Fibroblast of lung (primary cell): ENCODE data around the gene CNPY2. TPM values are rescaled to one million over a fixed set of nuclear protein-coding genes. Genes with fewer than 3 reads are reported as not detected.

ENCODE experiments used
- DNase-seq, 2 donors: peaks; one replicate each; pipeline versions ENCODE4 v3.0.0 to v3.0.0-alpha.2; 2010; ENCODE audit warnings: low read depth in 2 of 2
- H2AFZ ChIP-seq: 2 replicates; pipeline ENCODE4 v1.5.1; 2012; ENCODE audit warnings: low read length, control low read depth, inconsistent platforms
- H3K27ac ChIP-seq: 2 replicates; pipeline ENCODE4 v1.5.1; 2011; ENCODE audit warnings: low read length, control low read depth; ENCODE audit not compliant: insufficient read depth
- H3K27me3 ChIP-seq: 2 replicates; pipeline ENCODE4 v1.5.1; 2011; ENCODE audit warnings: mild to moderate bottlenecking, low read length; ENCODE audit not compliant: control insufficient read depth, insufficient read depth
- H3K36me3 ChIP-seq: 2 replicates; pipeline ENCODE4 v1.5.1; 2011; ENCODE audit warnings: low read length; ENCODE audit not compliant: control insufficient read depth, insufficient read depth
- H3K4me1 ChIP-seq: 2 replicates; pipeline ENCODE4 v1.5.1; 2011; ENCODE audit warnings: low read length; ENCODE audit not compliant: control insufficient read depth, insufficient read depth; ENCODE audit errors: extremely low read depth
- H3K4me2 ChIP-seq: 2 replicates; pipeline ENCODE4 v1.5.1; 2011; ENCODE audit warnings: low read length, control low read depth; ENCODE audit not compliant: insufficient read depth; ENCODE audit errors: extremely low read depth
- H3K4me3 ChIP-seq, 4 experiments: fragments of 200-600 bp in 1 of 4; sonication (generic) in 1 of 4; replicated peaks in 1 of 4; 2 replicates each; pipeline ENCODE4 v1.5.1; 2011 to 2016; ENCODE audit warnings: low read length in 4 of 4, low read depth in 3 of 4, mild to moderate bottlenecking in 3 of 4, control low read depth in 2 of 4, inconsistent platforms in 1 of 4, mixed read lengths in 1 of 4; ENCODE audit not compliant: insufficient read depth in 1 of 4; ENCODE audit errors: control extremely low read depth in 1 of 4
- H3K79me2 ChIP-seq: 2 replicates; pipeline ENCODE4 v1.5.1; 2012; ENCODE audit warnings: mild to moderate bottlenecking, low read length, inconsistent platforms; ENCODE audit not compliant: control insufficient read depth, insufficient read depth
- H3K9ac ChIP-seq: 2 replicates; pipeline ENCODE4 v1.5.1; 2011; ENCODE audit warnings: mild to moderate bottlenecking, low read length, control low read depth; ENCODE audit not compliant: insufficient read depth
- H3K9me3 ChIP-seq: 2 replicates; pipeline ENCODE4 v1.5.1; 2012; ENCODE audit warnings: low read depth, low read length; ENCODE audit not compliant: control insufficient read depth, insufficient read depth
- H4K20me1 ChIP-seq: 2 replicates; pipeline ENCODE4 v1.5.1; 2011; ENCODE audit warnings: low read length; ENCODE audit not compliant: control insufficient read depth, insufficient read depth; ENCODE audit errors: extremely low read depth
- EZH2 ChIP-seq: IDR thresholded peaks from 2 replicates; pipeline ENCODE4 v1.5.1; 2012; ENCODE audit warnings: low read length, control low read depth, mild to moderate bottlenecking; ENCODE audit errors: missing control alignments
- polyA plus RNA-seq, 2 donors: library from polyadenylated mRNA; depleted of rRNA in 1 of 2; stranded (reverse) in 1 of 2; unstranded in 1 of 2; fragments of >200 nt; gene quantifications; 2 replicates each; pipeline ENCODE4 v1.2.1, GENCODE V29; 2011 to 2012; ENCODE audit warnings: missing spikeins in 1 of 2
- total RNA-seq: library from RNA; depleted of rRNA; stranded (reverse); fragments of >200 nt; gene quantifications from 2 replicates; pipeline ENCODE4 v1.2.1, GENCODE V29; 2014
- TF ChIP-seq, protein P1 (sequence below), 2 donors: IDR thresholded peaks in 1 of 2; conservative IDR thresholded peaks in 1 of 2; 1 replicate in 1 of 2; 2 replicates in 1 of 2; pipeline ENCODE4 v1.5.1; 2011 to 2012; ENCODE audit warnings: low read length in 2 of 2, control low read depth in 1 of 2, inconsistent platforms in 1 of 2, low read depth in 1 of 2, mild to moderate bottlenecking in 1 of 2

CNPY2 gene
- total and polyA plus RNA-seq, 2 donors (not counting 1 experiment from before 2014, with no cell fraction given): 48.2 to 124 TPM

DNA sequence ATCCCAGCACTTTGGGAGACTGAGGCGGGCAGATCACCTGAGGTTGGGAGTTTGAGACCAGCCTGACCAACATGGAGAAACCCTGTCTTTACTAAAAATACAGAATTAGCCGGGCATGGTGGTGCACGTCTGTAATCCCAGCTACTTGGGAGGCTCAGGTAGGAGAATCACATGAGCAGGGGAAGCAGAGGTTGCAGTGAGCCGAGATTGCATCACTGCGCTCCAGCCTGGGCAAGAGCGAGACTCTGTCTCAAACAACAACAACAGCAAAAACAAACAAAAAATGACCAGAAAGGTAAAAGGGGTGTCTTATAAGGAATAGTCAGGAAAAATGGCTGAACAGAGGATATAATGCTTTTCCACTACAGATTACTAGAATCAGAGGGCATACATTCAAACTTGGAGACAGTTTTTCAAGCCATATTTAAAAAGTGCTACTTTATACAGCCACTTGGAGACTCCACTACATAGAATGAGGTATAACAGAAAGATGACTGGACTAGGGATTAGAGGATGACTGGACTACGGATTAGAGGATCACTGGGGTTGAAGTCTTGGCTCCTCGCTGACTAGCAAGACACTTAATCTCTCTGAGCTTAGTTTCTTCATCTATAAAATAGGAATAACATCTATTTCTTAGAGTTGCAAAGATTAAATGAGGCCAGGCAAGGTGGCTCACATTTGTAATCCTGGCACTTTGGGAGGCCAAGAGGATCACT, 10.8 kb downstream of the CNPY2 start:
- no peak overlapping the region for H3K9ac ChIP-seq
- no peak overlapping the region for H3K4me3 ChIP-seq
- no peak overlapping the region for H3K4me2 ChIP-seq
- DNase-seq: no peak
- H3K36me3 ChIP-seq: no peaks in the 10 kb centered on the region
- TF ChIP-seq EZH2: no peak
- TF ChIP-seq, protein P1, sequence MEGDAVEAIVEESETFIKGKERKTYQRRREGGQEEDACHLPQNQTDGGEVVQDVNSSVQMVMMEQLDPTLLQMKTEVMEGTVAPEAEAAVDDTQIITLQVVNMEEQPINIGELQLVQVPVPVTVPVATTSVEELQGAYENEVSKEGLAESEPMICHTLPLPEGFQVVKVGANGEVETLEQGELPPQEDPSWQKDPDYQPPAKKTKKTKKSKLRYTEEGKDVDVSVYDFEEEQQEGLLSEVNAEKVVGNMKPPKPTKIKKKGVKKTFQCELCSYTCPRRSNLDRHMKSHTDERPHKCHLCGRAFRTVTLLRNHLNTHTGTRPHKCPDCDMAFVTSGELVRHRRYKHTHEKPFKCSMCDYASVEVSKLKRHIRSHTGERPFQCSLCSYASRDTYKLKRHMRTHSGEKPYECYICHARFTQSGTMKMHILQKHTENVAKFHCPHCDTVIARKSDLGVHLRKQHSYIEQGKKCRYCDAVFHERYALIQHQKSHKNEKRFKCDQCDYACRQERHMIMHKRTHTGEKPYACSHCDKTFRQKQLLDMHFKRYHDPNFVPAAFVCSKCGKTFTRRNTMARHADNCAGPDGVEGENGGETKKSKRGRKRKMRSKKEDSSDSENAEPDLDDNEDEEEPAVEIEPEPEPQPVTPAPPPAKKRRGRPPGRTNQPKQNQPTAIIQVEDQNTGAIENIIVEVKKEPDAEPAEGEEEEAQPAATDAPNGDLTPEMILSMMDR (conservative IDR thresholded peaks at IDR 0.05 in 1 of 2, IDR thresholded peaks at IDR 0.05 in 1 of 2; ENCODE audit: low read depth in 1 of 2, low read length in 2 of 2): no peak
- H2AFZ ChIP-seq: no peak overlapping the region
- no peaks in the 10 kb centered on the region for H3K79me2 ChIP-seq
- H3K4me1 ChIP-seq: peaks cover 5% of the 10 kb centered on the region
- H4K20me1 ChIP-seq: no peaks in the 10 kb centered on the region
- H3K9me3 ChIP-seq: no peaks in the 10 kb centered on the region
- no peak overlapping the region for H3K27ac ChIP-seq
- H3K27me3 ChIP-seq: no peaks in the 10 kb centered on the region

DNA sequence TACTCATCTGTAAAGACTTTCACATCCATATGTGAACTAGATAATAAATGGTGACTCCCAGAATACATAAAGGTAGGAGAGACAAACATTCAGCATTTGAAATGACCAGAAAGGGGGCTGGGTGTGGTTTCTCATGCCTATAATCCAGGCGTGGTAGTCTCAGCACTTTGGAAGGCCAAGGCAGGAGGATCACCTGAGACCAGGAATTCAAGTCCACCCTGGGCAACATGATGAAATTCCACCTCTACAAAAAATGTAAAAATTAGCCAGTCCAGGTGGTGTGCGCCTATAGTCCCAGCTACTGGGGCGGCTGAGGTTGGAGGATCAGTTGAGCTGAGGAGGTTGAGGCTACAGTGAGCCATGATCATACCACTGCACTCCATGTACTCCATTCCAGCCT, 11.5 kb downstream of the CNPY2 start:
- no peak for TF ChIP-seq EZH2
- TF ChIP-seq, protein P1 (conservative IDR thresholded peaks at IDR 0.05 in 1 of 2, IDR thresholded peaks at IDR 0.05 in 1 of 2; ENCODE audit: low read depth in 1 of 2, low read length in 2 of 2): no peak
- Histone ChIP-seq H3K27ac (no peak overlapping the region), H3K9me3 (no peaks in the 10 kb centered on the region), H3K36me3 (no peaks in the 10 kb centered on the region), H3K9ac (no peak overlapping the region), H4K20me1 (no peaks in the 10 kb centered on the region), H3K79me2 (peaks cover 5% of the 10 kb centered on the region), H3K4me3 (no peak overlapping the region), H3K4me2 (no peak overlapping the region), H3K4me1 (peaks cover 5% of the 10 kb centered on the region), H3K27me3 (no peaks in the 10 kb centered on the region), H2AFZ (no peak overlapping the region)
- DNase-seq: no peak

DNA sequence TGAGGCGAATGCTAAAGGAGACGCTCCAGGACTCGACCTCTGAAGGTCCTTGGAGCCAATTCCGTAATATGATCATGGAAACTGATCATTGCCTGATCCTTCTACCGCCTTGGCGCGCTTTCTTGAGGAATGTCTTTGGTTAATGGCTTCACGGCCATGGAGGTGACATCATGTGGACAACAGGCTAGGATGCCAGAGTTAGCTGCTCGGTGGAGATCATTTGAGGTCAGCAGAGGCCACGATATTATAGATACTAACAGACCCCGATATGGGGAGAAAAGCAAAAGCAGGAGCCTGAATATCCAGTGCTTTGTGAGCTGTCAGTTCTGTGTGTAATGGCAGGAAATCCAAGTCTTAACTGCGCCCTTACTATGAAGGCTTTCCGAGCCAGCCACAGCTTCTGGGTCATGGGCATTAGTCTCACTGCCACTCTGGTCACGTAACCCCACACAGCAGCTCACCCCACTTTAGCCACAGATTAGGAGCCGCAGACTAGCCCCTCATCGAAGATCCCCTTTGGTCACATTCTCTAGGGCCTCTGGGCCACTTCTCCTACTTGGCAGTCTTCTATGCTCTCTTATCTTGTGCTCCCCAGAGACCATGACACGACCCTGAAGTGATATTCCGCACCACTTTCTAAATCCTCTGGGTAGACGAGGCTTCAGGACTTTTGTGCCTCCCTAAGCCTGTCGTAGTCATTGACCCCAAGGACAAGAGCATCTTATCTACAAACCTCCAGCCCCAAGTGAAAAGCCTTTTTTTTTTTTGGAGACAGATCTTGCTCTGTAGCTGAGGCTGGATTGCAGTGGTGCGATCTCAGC, 14.9 kb downstream of the CNPY2 start:
- H3K4me3 ChIP-seq: peak overlapping the region; percentile 22 to 83 (median 72)
- H3K4me2 ChIP-seq: peak overlapping the region; percentile 55
- H4K20me1 ChIP-seq: no peaks in the 10 kb centered on the region
- H3K27ac ChIP-seq: peak overlapping the region; percentile 62
- DNase-seq: no peak
- no peaks in the 10 kb centered on the region for H3K36me3 ChIP-seq
- no peaks in the 10 kb centered on the region for H3K9me3 ChIP-seq
- H3K79me2 ChIP-seq: peaks cover 38% of the 10 kb centered on the region
- no peak for TF ChIP-seq EZH2
- TF ChIP-seq, protein P1 (conservative IDR thresholded peaks at IDR 0.05 in 1 of 2, IDR thresholded peaks at IDR 0.05 in 1 of 2; ENCODE audit: low read depth in 1 of 2, low read length in 2 of 2): no peak
- peaks cover 9% of the 10 kb centered on the region for H3K4me1 ChIP-seq
- no peak overlapping the region for H3K9ac ChIP-seq
- peak overlapping the region; percentile 13 for H2AFZ ChIP-seq
- no peaks in the 10 kb centered on the region for H3K27me3 ChIP-seq
